ENCODE data around the gene ANTKMT. TPM values are rescaled to one million over a fixed set of nuclear protein-coding genes. Genes with fewer than 3 reads are reported as not detected.

ANTKMT gene
- total RNA-seq, 6 experiments from 2014 or later = 19.7 to 56.0 (median 28.2) TPM

DNA sequence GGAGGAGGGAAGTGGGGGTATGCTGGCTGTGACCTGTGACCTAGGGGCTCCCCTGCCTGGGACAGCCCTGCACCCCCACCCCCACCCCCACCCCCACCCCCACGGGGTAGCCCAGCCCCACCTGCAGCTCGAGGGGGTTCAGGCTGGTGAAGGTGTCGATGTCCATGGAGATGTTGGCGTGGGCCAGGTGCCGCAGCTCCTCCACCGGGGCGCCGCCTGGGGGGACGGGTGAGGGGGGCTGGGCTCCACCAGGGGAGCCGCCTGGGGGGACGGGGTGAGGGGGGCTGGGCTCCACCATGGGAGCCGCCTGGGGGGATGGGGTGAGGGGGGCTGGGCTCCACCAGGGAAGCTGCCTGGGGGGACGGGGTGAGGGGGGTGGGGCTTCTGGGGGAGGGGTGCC is 49.5 kb downstream of the ANTKMT start:
- ATAC-seq (no peak), DNase-seq (no peak)
- WGBS (ENCODE audit: insufficient coverage, low coverage, low lambda C conversion rate, missing lambda C conversion rate) = 40% methylated on average over 1 of the region's 13 CpGs
- Histone ChIP-seq H3K9me3 (no peaks in the 10 kb centered on the region), H3K4me3 (no peak overlapping the region), H3K4me1 (no peaks in the 10 kb centered on the region), H3K27ac (no peak overlapping the region), H3K36me3 (no peaks in the 10 kb centered on the region), H3K27me3 (no peaks in the 10 kb centered on the region)
- TF ChIP-seq POLR2A (IDR thresholded peaks at IDR 0.05) (no peak), CTCF (IDR thresholded peaks at IDR 0.05) (no peak)
- intact Hi-C loops (cut with DNase I) = no loop called here

MicroRNAs encoded within 50 kb of the gene (microRNA counts, 767-probe panel; counts per million panel counts)
- microRNA hsa-miR-662 = 237 counts per million

Small RNA genes within 50 kb of the gene (microRNA-seq; reads per million reads assigned to microRNA genes)
- 0 reads per million in 2 donors for gene MIR662

Small RNA genes within 50 kb of the gene (small RNA-seq; reads per million reads assigned to genes)
- gene MIR662 = 0 reads per million in 2 experiments

Other genes starting within 250 kb of the ANTKMT start
- 10 to 100 TPM; 17.3 to 34.3 (median 23.3) TPM for gene CAPN15, start 193.4 kb upstream of the ANTKMT start, total RNA-seq
- not detected for gene PRR35, start 160.8 kb upstream of the ANTKMT start, total RNA-seq
- under 1 TPM in 5 of 6 experiments, not detected in 1; 0.12 to 0.33 (median 0.28) TPM for gene NHLRC4, start 154.1 kb upstream of the ANTKMT start, total RNA-seq
- 10 to 100 TPM; 19.5 to 32.0 (median 27.8) TPM for gene PIGQ, start 151.2 kb upstream of the ANTKMT start, total RNA-seq
- 10 to 100 TPM in 5 of 6 experiments, 1 to 10 TPM in 1; 10.0 to 14.1 (median 12.0) TPM for gene RAB40C, start 131.1 kb upstream of the ANTKMT start, total RNA-seq
- gene WFIKKN1, start 90.2 kb upstream of the ANTKMT start, total RNA-seq = under 1 TPM; 0.43 to 0.70 (median 0.56) TPM
- gene METTL26, start 84.8 kb upstream of the ANTKMT start, total RNA-seq = 100 to 1,000 TPM in 1 of 6 experiments, 10 to 100 TPM in 5; 22.7 to 126 (median 32.6) TPM
- 100 to 1,000 TPM in 2 of 6 experiments, 10 to 100 TPM in 4; 48.8 to 130 (median 76.7) TPM for gene MCRIP2, start 79.3 kb upstream of the ANTKMT start, total RNA-seq
- gene WDR90, start 71.8 kb upstream of the ANTKMT start, total RNA-seq = 10 to 100 TPM in 4 of 6 experiments, 1 to 10 TPM in 2; 7.2 to 18.1 (median 11.8) TPM
- gene RHOT2, start 53.0 kb upstream of the ANTKMT start, total RNA-seq = 10 to 100 TPM; 28.5 to 44.8 (median 40.3) TPM
- gene RHBDL1, start 45.5 kb upstream of the ANTKMT start, total RNA-seq = 1 to 10 TPM in 1 of 6 experiments, under 1 TPM in 5; 0.37 to 1.1 (median 0.60) TPM
- 10 to 100 TPM; 37.3 to 69.6 (median 54.3) TPM for gene STUB1, start 40.7 kb upstream of the ANTKMT start, total RNA-seq
- gene JMJD8, start 36.8 kb upstream of the ANTKMT start, total RNA-seq = 10 to 100 TPM; 26.9 to 68.1 (median 36.9) TPM
- 10 to 100 TPM in 1 of 6 experiments, 1 to 10 TPM in 5; 5.5 to 11.7 (median 9.7) TPM for gene WDR24, start 30.7 kb upstream of the ANTKMT start, total RNA-seq
- gene FBXL16, start 15.3 kb upstream of the ANTKMT start, total RNA-seq = 1 to 10 TPM in 2 of 6 experiments, under 1 TPM in 1, not detected in 3; 0.05 to 2.3 (median 1.7) TPM
- gene METRN, start 6.0 kb upstream of the ANTKMT start, total RNA-seq = 10 to 100 TPM; 14.0 to 43.7 (median 26.2) TPM
- gene CCDC78, start 5.3 kb downstream of the ANTKMT start, total RNA-seq = under 1 TPM in 1 of 6 experiments, not detected in 5; 0.31 TPM
- gene HAGHL, start 6.0 kb downstream of the ANTKMT start, total RNA-seq = 1 to 10 TPM in 4 of 6 experiments, under 1 TPM in 2; 0.83 to 2.5 (median 1.3) TPM
- gene CIAO3, start 19.9 kb downstream of the ANTKMT start, total RNA-seq = 10 to 100 TPM; 11.9 to 26.1 (median 17.3) TPM
- gene MSLN, start 39.6 kb downstream of the ANTKMT start, total RNA-seq = under 1 TPM in 1 of 6 experiments, not detected in 5; 0.25 TPM
- 10 to 100 TPM in 2 of 6 experiments, 1 to 10 TPM in 4; 5.1 to 16.2 (median 6.6) TPM for gene RPUSD1, start 67.2 kb downstream of the ANTKMT start, total RNA-seq
- gene CHTF18, start 67.5 kb downstream of the ANTKMT start, total RNA-seq = 1 to 10 TPM; 2.9 to 7.8 (median 4.6) TPM
- gene GNG13, start 79.6 kb downstream of the ANTKMT start, total RNA-seq = not detected
- gene LMF1, start 249.8 kb downstream of the ANTKMT start, total RNA-seq = 10 to 100 TPM; 10.9 to 20.0 (median 13.8) TPM